ENCODE measurements around the gene PGS1.

Gene PGS1

DNA sequence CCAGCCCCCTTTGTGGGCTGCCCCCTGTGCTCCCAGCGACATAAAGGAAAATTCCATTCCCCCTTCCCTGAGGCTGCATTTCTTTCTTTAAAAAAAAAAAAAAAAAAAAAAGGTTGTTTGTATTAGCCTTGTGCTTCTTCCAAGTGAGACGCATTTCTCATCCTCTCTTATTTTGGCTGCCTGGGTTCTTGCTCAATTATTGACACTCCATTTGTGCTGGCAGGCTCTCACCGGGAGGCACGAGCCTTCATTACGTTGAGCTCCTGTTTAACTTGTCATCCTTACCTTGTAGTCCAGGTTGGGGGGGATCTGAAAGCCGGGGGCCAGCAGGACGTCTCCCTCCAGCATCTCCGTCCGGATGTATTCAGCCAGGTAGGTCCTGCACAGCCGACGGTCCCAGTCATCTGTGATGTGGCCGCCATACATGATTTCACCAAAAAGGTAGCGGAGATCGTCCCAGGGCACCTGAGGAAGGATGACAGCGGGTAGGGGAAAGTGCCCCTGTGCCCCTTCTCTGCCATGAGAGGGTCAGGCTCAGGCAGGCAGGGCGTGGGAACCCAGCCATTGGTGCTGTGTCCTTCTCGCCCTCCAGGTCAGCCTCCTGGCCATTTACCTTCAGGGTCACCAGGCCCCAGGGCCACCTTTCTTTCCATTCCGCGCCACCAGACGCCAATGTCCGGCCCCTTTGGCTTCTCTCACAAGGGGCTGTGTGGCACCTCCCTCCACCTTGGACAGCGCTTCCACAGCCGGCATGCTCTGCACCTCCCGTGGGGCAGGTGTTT, 50.6 kb downstream of the PGS1 start:
- no peak for DNase-seq

- no peak for DNase-seq
Observed at GRCh38 chr17:78429618-78429995, 51.2 kb downstream of the PGS1 start.

DNA sequence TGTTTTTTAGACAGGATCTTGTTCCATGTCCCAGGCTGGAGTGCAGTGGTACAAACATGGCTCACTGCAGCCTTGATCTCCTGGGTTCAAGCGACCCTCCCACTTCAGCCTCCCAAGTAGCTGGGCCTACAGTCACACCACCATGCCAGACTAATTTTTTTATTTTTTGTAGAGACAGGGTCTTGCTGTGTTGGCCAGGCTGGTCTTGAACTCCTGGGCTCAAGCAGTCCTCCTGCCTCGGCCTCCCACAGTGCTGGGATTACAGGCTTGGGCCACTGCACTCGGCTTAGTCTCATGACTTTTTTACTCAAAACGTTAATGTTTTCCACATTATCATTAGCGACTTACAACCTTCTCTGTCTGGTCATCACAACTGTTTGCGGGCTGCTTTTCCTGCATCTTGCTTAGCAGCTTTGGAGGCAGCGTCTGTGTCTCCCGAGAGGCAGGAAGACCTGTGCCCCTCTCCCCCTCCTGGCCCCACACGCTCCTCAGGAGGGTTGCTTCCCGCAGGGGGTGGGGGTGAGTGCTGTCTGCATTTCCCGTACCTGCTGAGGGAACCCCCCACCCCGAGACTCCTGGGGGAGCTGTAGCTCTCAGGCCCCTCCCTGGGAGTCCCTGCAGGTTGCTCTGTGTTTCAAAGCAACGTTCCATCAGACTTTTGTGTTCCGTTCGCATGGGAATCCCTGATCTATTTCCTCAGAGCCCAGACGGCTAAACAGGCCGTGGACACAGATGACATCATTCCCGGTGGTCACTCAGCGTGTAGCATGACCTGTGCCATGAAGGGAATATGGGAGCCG, 52.6 kb downstream of the PGS1 start:
- no peak for DNase-seq

GRCh38 chr17:78431692-78431958, 53.2 kb downstream of the PGS1 start:
- no peak for DNase-seq

GRCh38 chr17:78432226-78433012, 54.0 kb downstream of the PGS1 start:
- no peak for DNase-seq

- no peak for DNase-seq
Observed at GRCh38 chr17:78433013-78433727, 54.7 kb downstream of the PGS1 start.

DNA sequence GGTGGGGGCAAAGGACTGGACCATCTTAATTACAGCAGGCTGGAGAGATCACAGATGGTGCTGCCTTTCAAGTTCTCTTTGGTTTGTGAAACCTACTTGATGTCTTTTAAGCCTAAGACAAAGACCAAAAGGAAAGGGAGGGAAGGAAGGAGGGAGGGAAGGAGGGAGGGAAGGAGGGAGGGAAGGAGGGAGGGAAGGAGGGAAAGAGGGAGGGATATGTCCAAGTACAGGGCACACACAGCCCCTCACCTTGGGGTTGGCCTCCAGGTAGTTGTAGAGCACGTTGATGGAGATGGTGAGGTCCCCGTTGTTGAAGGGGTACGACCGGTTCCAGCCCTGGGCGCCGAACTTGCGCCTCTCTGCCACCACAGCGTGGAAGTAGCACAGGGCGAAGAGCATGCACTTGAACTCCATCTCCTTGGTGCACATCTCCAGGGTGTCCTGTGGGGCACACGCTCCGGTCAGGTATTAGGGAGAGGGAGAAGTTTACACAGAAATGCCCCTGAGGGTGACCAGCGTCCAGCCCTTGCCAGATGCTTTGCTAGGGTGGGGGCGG, 55.4 kb downstream of the PGS1 start:
- DNase-seq = no peak

DNA sequence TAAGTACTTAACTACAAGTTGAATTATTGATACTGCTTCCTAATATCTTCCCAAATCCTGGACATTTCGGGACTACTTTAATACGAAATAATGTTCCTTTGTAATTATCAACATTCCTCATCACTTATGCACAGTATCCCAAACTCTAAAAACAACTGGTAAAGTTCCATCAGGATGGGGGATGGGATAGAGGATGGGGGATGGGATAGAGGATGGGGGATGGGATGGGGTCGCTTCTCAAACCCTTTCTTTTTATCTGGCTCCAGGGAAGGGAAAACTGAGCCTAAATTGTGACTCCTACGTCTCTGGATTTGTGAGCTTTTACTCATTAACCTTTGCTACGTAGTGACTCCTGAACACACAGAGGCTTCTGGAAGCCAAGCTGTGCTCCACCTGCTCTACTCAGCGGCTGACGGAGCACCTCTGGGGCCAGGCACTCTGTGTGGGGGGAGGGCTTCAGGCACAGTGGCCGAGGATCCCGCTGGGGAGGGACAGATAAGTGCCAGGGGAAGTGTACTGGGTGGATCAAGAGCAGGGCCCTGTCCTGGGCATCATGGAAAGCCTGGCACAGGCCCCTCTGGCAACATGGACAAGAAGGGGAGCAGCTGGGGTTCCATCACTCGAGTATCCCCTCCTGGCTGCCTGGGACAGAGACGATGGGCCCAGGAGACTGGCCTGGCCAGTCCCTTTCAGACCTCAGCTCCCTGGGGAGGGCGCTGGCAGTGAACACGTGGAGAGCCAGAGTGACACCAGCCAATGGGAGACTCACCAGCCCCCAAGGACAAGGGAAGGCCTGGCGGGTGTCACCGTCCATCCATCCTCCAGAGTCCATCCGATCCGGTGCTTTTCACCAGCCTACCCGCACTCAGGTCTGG, 56.2 kb downstream of the PGS1 start:
- DNase-seq = no peak

- no peak for DNase-seq
Observed at GRCh38 chr17:78435330-78436005, 57.0 kb downstream of the PGS1 start.

DNA sequence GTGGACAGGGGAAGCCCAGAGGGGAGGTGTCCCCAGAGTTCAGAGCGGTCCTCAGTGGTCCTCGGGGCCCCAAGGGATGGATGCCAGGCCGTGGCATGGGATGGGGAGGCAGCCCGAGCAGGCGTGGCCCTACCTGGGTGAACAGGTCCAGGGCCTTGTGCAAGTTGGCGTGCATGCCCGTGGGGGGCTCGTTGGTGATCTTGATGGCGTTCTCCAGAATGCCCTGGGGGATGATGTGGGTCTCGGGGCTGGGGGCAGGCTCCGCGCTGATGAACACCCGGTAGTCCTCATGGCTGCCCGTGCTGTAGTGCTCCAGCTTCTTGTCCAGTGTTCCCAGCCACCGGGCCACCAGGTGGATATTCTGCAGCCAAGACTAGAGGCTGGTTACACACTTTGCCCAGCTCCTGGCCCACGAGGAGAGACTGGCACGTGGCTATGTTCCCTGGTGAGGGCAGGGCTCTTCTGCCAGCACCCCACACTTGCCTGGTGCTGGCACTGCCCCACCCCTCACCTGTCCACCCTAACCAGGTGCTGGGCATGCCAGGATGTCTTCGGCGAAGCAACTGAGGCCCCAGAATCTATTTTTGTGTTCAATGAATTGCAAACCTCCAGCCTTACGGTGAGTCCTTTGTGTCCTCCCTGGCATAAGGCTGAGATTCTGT, 59.2 kb downstream of the PGS1 start:
- DNase-seq = no peak

- no peak for DNase-seq
Observed at GRCh38 chr17:78438271-78438691, 59.8 kb downstream of the PGS1 start.

DNA sequence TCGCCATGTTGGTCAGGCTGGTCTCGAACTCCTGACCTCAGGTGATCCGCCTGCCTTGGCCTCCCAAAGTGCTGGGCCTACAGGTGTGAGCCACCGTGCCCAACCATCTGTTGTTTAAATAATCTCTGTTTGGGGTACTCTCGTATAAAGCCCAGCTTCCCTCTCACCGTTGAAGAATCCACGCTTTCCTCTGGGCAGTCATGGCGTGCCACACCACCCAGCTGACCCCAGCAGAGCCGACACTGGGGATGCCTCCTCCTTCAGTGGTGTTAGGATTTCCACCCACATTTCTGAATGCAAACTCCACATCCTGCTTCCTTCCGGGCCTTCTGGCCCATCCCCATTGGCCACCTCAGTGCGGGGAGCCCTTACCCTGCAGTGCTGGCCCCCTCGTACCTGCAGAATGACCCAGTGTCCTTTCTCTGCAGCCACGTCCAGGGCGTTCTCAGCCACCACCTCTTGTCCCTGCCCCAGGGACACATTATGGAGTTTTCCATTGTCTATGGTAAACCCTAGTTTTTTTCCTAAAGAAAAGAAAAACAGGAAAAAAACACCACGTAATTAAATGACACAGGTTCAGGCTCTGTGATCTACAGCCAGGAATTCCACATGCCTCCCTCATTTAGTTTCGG, 60.4 kb downstream of the PGS1 start:
- no peak for DNase-seq

GRCh38 chr17:78441271-78441971, 63.0 kb downstream of the PGS1 start:
- no peak for DNase-seq

GRCh38 chr17:78442648-78443218, 64.3 kb downstream of the PGS1 start:
- no peak for DNase-seq

DNA sequence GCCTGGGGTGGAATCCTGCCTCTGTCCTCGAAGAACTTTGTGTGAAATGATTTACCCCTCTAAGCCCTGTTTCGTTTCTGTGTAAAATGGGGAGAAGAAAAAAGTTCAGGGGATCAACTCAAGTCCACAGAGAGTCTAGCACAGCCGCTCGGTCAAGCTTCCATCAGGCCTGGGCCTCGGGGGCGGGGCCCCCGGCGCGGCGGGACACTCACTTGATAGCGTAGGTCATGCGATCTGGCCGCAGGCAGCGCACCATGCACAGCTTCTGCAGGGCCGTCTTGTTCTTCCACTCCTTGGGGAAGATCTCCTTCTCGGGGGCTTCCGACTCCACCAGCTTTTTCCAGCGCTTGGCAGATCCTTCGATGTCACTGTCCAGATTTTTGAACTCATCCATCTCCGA, 65.9 kb downstream of the PGS1 start:
- DNase-seq = no peak

- no peak for DNase-seq
Observed at GRCh38 chr17:78446833-78447232, 68.4 kb downstream of the PGS1 start.

DNA sequence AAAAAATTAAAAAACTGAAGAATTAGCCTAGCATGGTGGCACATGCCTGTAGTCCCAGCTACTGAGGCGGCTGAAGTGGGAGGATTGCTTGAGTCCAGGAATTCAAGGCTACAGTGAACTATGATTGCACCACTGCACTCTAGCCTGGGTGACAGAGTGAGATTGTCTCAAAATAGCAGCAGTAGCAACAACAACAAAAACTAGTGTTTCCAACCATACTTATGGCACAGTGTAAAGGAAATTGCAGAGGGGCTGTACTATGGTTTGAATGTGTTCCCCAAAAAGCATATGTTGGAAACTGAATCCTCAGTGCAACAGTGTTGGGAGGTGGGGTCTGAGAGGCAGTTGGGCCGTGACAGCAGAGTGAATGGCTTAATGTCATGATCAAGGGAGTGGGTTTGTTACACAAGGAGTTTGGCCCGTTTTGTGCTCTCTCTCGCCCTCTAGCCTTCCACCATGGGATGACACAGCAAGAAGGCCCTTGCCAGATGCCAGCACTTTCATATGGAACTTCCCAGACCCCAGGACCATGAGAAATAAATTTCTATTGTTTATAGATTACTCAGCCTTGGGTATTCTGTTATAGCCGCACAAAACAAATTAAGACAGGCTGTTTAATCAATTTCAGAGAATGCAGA, 70.0 kb downstream of the PGS1 start:
- no peak for DNase-seq

GRCh38 chr17:78449983-78450595, 71.6 kb downstream of the PGS1 start:
- DNase-seq = no peak

Data from T1000 (cell line).